ENCODE results near the gene GKN1.

GKN1 gene

GRCh38 chr2:69023236-69023635 is 48.8 kb downstream of the GKN1 start:
- H3K36me3 ChIP-seq (ENCODE audit: insufficient read depth, low read depth, low read length): no peaks in the 10 kb centered on the region
- no peaks in the 10 kb centered on the region for H3K9me3 ChIP-seq (ENCODE audit: insufficient read depth, low read depth, low read length)
- H3K27me3 ChIP-seq (ENCODE audit: insufficient read depth, low read length): no peaks in the 10 kb centered on the region
- H3K9ac ChIP-seq (ENCODE audit: low read depth, low read length): no peak overlapping the region
- H3K4me1 ChIP-seq (ENCODE audit: insufficient read depth, low read length): peaks cover 12% of the 10 kb centered on the region
- no peak overlapping the region for H3K27ac ChIP-seq (ENCODE audit: low read length)
- H3K4me3 ChIP-seq (ENCODE audit: low read length): no peak overlapping the region

DNA sequence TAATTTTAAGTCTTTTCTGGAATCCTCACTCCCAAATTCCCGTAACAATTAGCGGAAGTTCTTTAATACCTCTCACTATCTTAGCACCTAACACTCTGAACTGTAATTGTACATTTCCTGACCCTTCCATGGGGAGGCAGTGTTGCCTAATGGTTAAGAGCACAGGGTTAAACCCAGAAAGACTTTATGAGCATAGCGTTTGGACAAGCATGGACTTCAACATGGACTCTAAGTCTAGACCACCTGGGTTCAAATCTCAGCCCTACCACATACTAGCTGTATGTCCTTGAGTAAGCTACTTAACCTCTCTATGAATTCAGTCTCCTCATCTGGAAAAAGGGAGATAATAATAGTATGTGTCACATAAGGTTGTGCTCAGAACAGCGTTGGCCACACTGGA is 51.6 kb downstream of the GKN1 start:
- no peak overlapping the region for H3K9ac ChIP-seq (ENCODE audit: low read depth, low read length)
- H3K4me3 ChIP-seq (ENCODE audit: low read length): no peak overlapping the region
- H3K36me3 ChIP-seq (ENCODE audit: insufficient read depth, low read depth, low read length): no peaks in the 10 kb centered on the region
- H3K27ac ChIP-seq (ENCODE audit: low read length): no peak overlapping the region
- peaks cover 4% of the 10 kb centered on the region; the same call in 1 of the 2 replicates for H3K4me1 ChIP-seq (ENCODE audit: insufficient read depth, low read length)
- H3K27me3 ChIP-seq (ENCODE audit: insufficient read depth, low read length): no peaks in the 10 kb centered on the region
- H3K9me3 ChIP-seq (ENCODE audit: insufficient read depth, low read depth, low read length): no peaks in the 10 kb centered on the region

DNA sequence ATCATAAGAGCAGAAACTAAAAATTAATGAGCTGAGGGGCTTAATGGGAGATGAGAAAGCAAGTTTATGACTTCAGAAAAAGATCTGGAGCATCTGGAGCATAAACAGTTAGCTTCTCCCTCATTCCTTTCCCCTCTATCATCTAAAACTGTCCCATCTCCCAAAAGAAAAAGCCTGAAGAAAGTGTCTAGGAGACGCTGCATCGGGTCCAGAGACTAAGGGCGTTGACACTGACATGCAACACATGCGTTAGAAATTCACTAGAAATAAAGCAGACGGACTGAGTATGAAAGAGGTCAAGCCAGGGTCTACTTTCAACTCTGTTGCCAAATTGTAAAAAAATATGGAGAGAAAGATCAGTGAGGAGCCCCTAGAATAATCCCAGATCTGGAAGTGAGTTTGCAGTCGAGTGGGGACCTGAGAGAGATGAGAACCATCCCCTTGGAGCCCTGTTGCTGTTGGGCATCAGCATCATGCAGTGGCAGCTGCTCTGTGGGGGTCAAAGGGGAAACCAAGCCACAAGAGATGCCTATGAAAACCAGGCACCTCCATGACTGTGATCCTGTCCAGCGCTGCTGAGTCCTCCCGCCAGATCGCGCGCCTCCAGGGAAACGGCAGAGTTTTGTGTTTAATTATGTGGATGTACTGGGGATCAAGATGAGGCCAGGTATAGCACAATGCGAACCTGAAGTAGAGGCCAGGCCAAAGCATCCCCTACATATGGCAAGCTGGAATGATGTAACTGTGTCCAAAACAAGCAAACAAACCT is 52.4 kb downstream of the GKN1 start:
- Histone ChIP-seq H3K9ac (ENCODE audit: low read depth, low read length) (no peak overlapping the region), H3K4me3 (ENCODE audit: low read length) (no peak overlapping the region), H3K4me1 (ENCODE audit: insufficient read depth, low read length) (peaks cover 5% of the 10 kb centered on the region; the same call in 1 of the 2 replicates), H3K9me3 (ENCODE audit: insufficient read depth, low read depth, low read length) (no peaks in the 10 kb centered on the region), H3K36me3 (ENCODE audit: insufficient read depth, low read depth, low read length) (no peaks in the 10 kb centered on the region), H3K27me3 (ENCODE audit: insufficient read depth, low read length) (no peaks in the 10 kb centered on the region), H3K27ac (ENCODE audit: low read length) (no peak overlapping the region)

Data from iPS-20b (cell line).